Loucy (cell line): Measurements from ENCODE around the gene SPEF2.
A peak's percentile ranks its signal among the peaks of the same experiment; 100 is the strongest.

ENCODE experiments used
- H2AFZ ChIP-seq: fragments of 200-600 bp; sonication (generic); 2 replicates; pipeline ENCODE4 v1.6.0; 2016; ENCODE audit warnings: antibody characterized with exemption, mild to moderate bottlenecking, low read length, moderate library complexity
- H3F3A ChIP-seq: fragments of 200-600 bp; 2 replicates; pipeline ENCODE4 v1.6.0; 2016; ENCODE audit warnings: antibody characterized with exemption, low read depth, mild to moderate bottlenecking
- H3K27me3 ChIP-seq: fragments of 200-600 bp; sonication (generic); 2 replicates; pipeline ENCODE4 v1.6.1; 2014; ENCODE audit warnings: low read length, mild to moderate bottlenecking; ENCODE audit not compliant: insufficient read depth, poor library complexity, severe bottlenecking
- H3K36me3 ChIP-seq: fragments of 200-600 bp; sonication (generic); 2 replicates; pipeline ENCODE4 v1.6.1; 2016; ENCODE audit warnings: low read length; ENCODE audit not compliant: insufficient read depth
- H3K4me1 ChIP-seq: fragments of 200-600 bp; sonication (generic); 2 replicates; pipeline ENCODE4 v1.5.1; 2014; ENCODE audit warnings: low read length, mild to moderate bottlenecking; ENCODE audit not compliant: insufficient read depth, poor library complexity, severe bottlenecking
- H3K4me2 ChIP-seq: fragments of 200-600 bp; sonication (generic); 2 replicates; pipeline ENCODE4 v1.6.0; 2014; ENCODE audit warnings: antibody characterized with exemption, low read length, low read depth, mild to moderate bottlenecking; ENCODE audit not compliant: poor library complexity, severe bottlenecking
- H3K4me3 ChIP-seq: fragments of 200-600 bp; sonication (generic); 2 replicates; pipeline ENCODE4 v1.5.1; 2014; ENCODE audit warnings: low read length, mild to moderate bottlenecking, mixed read lengths; ENCODE audit not compliant: poor library complexity, severe bottlenecking
- H3K79me2 ChIP-seq: fragments of 200-600 bp; sonication (generic); 2 replicates; pipeline ENCODE4 v1.6.1; 2014; ENCODE audit warnings: low read length; ENCODE audit not compliant: insufficient read depth
- H3K9ac ChIP-seq: fragments of 200-600 bp; sonication (generic); 2 replicates; pipeline ENCODE4 v1.6.0; 2014; ENCODE audit warnings: mild to moderate bottlenecking, low read depth, low read length, moderate library complexity; ENCODE audit not compliant: poor library complexity, severe bottlenecking
- H3K9me2 ChIP-seq: fragments of 200-600 bp; sonication (generic); replicated peaks from 2 replicates; pipeline ENCODE4 v1.6.1; 2016; ENCODE audit warnings: low read depth, low read length, mixed read lengths
- H3K9me3 ChIP-seq: fragments of 200-600 bp; sonication (generic); 2 replicates; pipeline ENCODE4 v1.6.1; 2014; ENCODE audit warnings: mild to moderate bottlenecking, antibody characterized with exemption, low read length, low read depth; ENCODE audit not compliant: insufficient read depth
- H4K20me1 ChIP-seq: fragments of 200-600 bp; sonication (generic); 2 replicates; pipeline ENCODE4 v1.6.0; 2014; ENCODE audit warnings: antibody characterized with exemption, low read length, mild to moderate bottlenecking; ENCODE audit not compliant: insufficient read depth, poor library complexity, severe bottlenecking
- CTCF ChIP-seq: fragments of 200-600 bp; sonication (generic); conservative IDR thresholded peaks from 2 replicates; pipeline ENCODE4 v1.5.1; 2014; ENCODE audit warnings: mild to moderate bottlenecking, antibody characterized with exemption, low read length
- EZH2phosphoT487 ChIP-seq: fragments of 200-600 bp; IDR thresholded peaks from 2 replicates; pipeline ENCODE4 v1.6.1; 2018; ENCODE audit warnings: antibody characterized with exemption, mild to moderate bottlenecking, moderate library complexity, borderline replicate concordance

SPEF2 gene

DNA sequence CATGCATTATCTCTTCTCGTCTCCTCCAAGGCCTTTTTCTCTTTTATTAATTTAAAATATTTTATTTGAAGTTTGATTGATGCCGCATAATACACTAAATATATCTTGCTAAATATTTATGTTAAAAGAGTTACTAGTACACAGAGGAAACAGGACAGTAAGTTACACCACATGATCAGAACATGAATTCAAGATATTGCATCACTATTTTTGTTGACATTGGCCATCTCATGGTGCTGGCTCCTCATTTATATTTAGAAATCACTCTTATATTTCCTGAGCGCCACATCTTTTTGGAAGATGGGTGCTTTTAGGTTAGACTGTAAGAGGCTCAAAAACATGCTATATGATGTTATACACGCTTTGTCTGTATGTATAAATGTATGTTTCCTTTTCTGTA, 23.0 kb downstream of the SPEF2 start:
- Histone ChIP-seq H3K27me3 (no peaks in the 10 kb centered on the region), H3K9me3 (no peaks in the 10 kb centered on the region), H3K79me2 (no peaks in the 10 kb centered on the region), H3K4me2 (no peak overlapping the region), H3F3A (no peaks in the 10 kb centered on the region), H3K4me1 (no peaks in the 10 kb centered on the region), H3K9ac (no peak overlapping the region), H3K9me2 (no peaks in the 10 kb centered on the region), H3K36me3 (no peaks in the 10 kb centered on the region), H3K4me3 (no peak overlapping the region), H2AFZ (no peak overlapping the region), H4K20me1 (no peaks in the 10 kb centered on the region)
- no peak for TF ChIP-seq CTCF
- no peak for TF ChIP-seq EZH2phosphoT487

DNA sequence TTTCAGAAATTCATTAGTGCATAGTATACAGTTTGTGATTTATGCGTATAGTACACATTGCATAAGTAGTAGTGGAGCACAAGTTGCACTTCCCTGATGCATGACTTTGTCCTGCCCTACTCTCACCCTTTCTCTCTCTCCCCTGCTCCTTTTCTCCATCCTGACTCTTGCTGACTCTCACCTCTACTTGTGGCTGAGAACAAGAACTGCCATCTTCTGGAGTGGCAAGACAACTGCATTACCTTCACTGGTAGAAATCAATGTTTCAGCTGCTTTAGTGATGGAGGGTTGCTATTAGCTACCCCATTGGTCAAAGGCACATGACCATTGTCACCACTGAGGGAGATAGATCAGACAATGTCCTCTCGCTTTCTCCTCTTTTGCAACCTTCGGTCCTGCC, 26.9 kb downstream of the SPEF2 start:
- no peak overlapping the region for H2AFZ ChIP-seq
- no peaks in the 10 kb centered on the region for H3K9me3 ChIP-seq
- H3K4me1 ChIP-seq = no peaks in the 10 kb centered on the region
- H3K27me3 ChIP-seq = no peaks in the 10 kb centered on the region
- no peak overlapping the region for H3K4me2 ChIP-seq
- no peaks in the 10 kb centered on the region for H3F3A ChIP-seq
- H3K9me2 ChIP-seq = no peaks in the 10 kb centered on the region
- no peak overlapping the region for H3K4me3 ChIP-seq
- no peaks in the 10 kb centered on the region for H4K20me1 ChIP-seq
- TF ChIP-seq EZH2phosphoT487 (no peak), CTCF (0 out of 2 replicates have a peak, but pooled peaks have one; percentile 27)
- H3K79me2 ChIP-seq = no peaks in the 10 kb centered on the region
- no peaks in the 10 kb centered on the region for H3K36me3 ChIP-seq
- H3K9ac ChIP-seq = no peak overlapping the region

DNA sequence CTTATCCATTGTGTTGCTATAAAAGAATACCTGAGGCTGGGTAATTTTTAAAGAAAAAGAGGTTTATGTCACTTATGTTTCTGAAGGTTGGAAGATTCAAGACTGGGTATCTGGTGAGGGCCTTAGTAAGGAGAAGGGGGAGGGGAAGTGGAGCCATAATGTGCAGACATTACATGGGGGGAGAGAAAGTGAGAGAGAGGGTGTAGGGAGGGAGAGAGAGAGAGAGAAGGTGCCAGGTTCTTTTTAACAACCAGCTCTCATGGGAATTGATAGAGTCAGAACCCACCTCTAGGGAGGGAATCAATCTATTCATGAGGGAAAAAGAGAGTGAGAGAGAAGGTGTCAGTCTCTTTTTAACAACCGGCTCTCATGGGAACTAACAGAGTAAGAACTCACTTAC, 29.5 kb downstream of the SPEF2 start:
- no peaks in the 10 kb centered on the region for H3K27me3 ChIP-seq
- H3K4me2 ChIP-seq = no peak overlapping the region
- no peak for TF ChIP-seq EZH2phosphoT487
- no peak for TF ChIP-seq CTCF
- H3K79me2 ChIP-seq = no peaks in the 10 kb centered on the region
- H3K9me2 ChIP-seq = no peaks in the 10 kb centered on the region
- H3K9me3 ChIP-seq = no peaks in the 10 kb centered on the region
- H3K36me3 ChIP-seq = no peaks in the 10 kb centered on the region
- no peak overlapping the region for H3K4me3 ChIP-seq
- no peak overlapping the region for H2AFZ ChIP-seq
- no peaks in the 10 kb centered on the region for H3F3A ChIP-seq
- H3K9ac ChIP-seq = no peak overlapping the region
- no peaks in the 10 kb centered on the region for H4K20me1 ChIP-seq
- no peaks in the 10 kb centered on the region for H3K4me1 ChIP-seq
